ENCODE data around the gene ABCG4. TPM values are rescaled to one million over a fixed set of nuclear protein-coding genes. Genes with fewer than 3 reads are reported as not detected.

The ABCG4 gene
- total and polyA plus RNA-seq, 4 donors = 0.03 to 0.17 (median 0.05) TPM; not detected in 1

GRCh38 chr11:119148720-119149017, 183 bp upstream of the ABCG4 start:
- no peak for DNase-seq (ENCODE audit: low spot score)
- peaks cover 2 to 19% (median 11%) of the 10 kb centered on the region in 4 donors for H3K4me1 ChIP-seq (ENCODE audit: control insufficient read depth in 4 of 4, insufficient read depth in 4 of 4, low read length in 3 of 4)
- no peaks in the 10 kb centered on the region for H3K9me3 ChIP-seq (ENCODE audit: control insufficient read depth in 4 of 4, low read length in 3 of 4)
- WGBS = 2% methylated on average over 16 of the region's 16 CpGs
- peak overlapping the region in 2 of 3 donors; percentile 16 to 62 for H3K4me3 ChIP-seq (ENCODE audit: low read depth in 1 of 3, low read length in 3 of 3)
- H3K9ac ChIP-seq (ENCODE audit: low read depth in 1 of 2, low read length in 2 of 2) = no peak overlapping the region
- H3K27ac ChIP-seq (ENCODE audit: low read depth in 1 of 2, low read length in 2 of 2) = no peak overlapping the region
- TF ChIP-seq TAF1 (conservative IDR thresholded peaks at IDR 0.05) = no peak
- no peak for TF ChIP-seq JUND (IDR thresholded peaks at IDR 0.05)
- peaks cover 0 to 4% (median 0%) of the 10 kb centered on the region in 4 donors for H3K27me3 ChIP-seq (ENCODE audit: control insufficient read depth in 4 of 4, insufficient read depth in 4 of 4, low read length in 3 of 4)
- H3K36me3 ChIP-seq (ENCODE audit: control insufficient read depth in 4 of 4, insufficient read depth in 3 of 4, low read depth in 1 of 4, low read length in 3 of 4) = no peaks in the 10 kb centered on the region

DNA sequence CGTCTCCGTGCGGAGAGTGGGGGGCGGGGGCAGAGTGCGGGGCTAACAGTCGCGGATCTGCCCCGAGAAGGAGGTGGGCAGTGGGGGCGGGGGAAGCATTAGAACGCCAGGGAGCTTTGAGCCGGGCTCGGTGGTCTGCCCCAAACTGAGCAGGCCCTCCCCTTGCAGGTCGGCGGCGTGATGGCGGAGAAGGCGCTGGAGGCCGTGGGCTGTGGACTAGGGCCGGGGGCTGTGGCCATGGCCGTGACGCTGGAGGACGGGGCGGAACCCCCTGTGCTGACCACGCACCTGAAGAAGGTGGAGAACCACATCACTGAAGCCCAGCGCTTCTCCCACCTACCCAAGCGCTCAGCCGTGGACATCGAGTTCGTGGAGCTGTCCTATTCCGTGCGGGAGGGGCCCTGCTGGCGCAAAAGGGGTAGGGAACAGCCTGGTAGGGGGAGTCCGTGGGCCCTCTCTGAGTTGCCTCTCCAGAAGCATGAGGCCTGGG, 979 bp downstream of the ABCG4 start:
- DNase-seq (ENCODE audit: low spot score) = no peak
- TF ChIP-seq RXRA (IDR thresholded peaks at IDR 0.05) (no peak), SP1 (IDR thresholded peaks at IDR 0.05) (no peak), GABPA (IDR thresholded peaks at IDR 0.05 in 1 of 2, conservative IDR thresholded peaks at IDR 0.05 in 1 of 2) (no peak), HNF4G (IDR thresholded peaks at IDR 0.05) (no peak), TAF1 (conservative IDR thresholded peaks at IDR 0.05) (no peak), NR2F2 (IDR thresholded peaks at IDR 0.05) (no peak), RAD21 (IDR thresholded peaks at IDR 0.05) (no peak), FOXA2 (IDR thresholded peaks at IDR 0.05) (no peak), HNF4A (conservative IDR thresholded peaks at IDR 0.05) (no peak), CTCF (IDR thresholded peaks at IDR 0.05; ENCODE audit: low read depth, low read length, missing input control) (no peak), JUND (IDR thresholded peaks at IDR 0.05) (no peak), REST (IDR thresholded peaks at IDR 0.05) (no peak), ATF3 (IDR thresholded peaks at IDR 0.05) (no peak), YY1 (IDR thresholded peaks at IDR 0.05) (no peak), EGR1 (IDR thresholded peaks at IDR 0.05; ENCODE audit: low read depth in 2 of 2) (no peak)
- TF ChIP-seq, protein P1, sequence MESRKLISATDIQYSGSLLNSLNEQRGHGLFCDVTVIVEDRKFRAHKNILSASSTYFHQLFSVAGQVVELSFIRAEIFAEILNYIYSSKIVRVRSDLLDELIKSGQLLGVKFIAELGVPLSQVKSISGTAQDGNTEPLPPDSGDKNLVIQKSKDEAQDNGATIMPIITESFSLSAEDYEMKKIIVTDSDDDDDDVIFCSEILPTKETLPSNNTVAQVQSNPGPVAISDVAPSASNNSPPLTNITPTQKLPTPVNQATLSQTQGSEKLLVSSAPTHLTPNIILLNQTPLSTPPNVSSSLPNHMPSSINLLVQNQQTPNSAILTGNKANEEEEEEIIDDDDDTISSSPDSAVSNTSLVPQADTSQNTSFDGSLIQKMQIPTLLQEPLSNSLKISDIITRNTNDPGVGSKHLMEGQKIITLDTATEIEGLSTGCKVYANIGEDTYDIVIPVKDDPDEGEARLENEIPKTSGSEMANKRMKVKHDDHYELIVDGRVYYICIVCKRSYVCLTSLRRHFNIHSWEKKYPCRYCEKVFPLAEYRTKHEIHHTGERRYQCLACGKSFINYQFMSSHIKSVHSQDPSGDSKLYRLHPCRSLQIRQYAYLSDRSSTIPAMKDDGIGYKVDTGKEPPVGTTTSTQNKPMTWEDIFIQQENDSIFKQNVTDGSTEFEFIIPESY (IDR thresholded peaks at IDR 0.05) = no peak
- TF ChIP-seq, protein P2, sequence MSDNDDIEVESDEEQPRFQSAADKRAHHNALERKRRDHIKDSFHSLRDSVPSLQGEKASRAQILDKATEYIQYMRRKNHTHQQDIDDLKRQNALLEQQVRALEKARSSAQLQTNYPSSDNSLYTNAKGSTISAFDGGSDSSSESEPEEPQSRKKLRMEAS (IDR thresholded peaks at IDR 0.05) = no peak
- Histone ChIP-seq H3K4me1 (ENCODE audit: control insufficient read depth in 4 of 4, insufficient read depth in 4 of 4, low read length in 3 of 4) (peaks cover 2 to 16% (median 11%) of the 10 kb centered on the region in 4 donors), H3K9me3 (ENCODE audit: control insufficient read depth in 4 of 4, low read length in 3 of 4) (no peaks in the 10 kb centered on the region), H3K36me3 (ENCODE audit: control insufficient read depth in 4 of 4, insufficient read depth in 3 of 4, low read depth in 1 of 4, low read length in 3 of 4) (no peaks in the 10 kb centered on the region), H3K27me3 (ENCODE audit: control insufficient read depth in 4 of 4, insufficient read depth in 4 of 4, low read length in 3 of 4) (peaks cover 0 to 4% (median 0%) of the 10 kb centered on the region in 4 donors), H3K27ac (ENCODE audit: low read depth in 1 of 2, low read length in 2 of 2) (no peak overlapping the region), H3K9ac (ENCODE audit: low read depth in 1 of 2, low read length in 2 of 2) (no peak overlapping the region), H3K4me3 (ENCODE audit: low read depth in 1 of 3, low read length in 3 of 3) (peak overlapping the region in 1 of 3 donors; percentile 62)
- WGBS = 28% methylated on average over 33 of the region's 33 CpGs
